Retinal pigment epithelial cell (primary cell): ENCODE results near the gene CNNM3.

Experiments used
- DNase-seq: peaks from one replicate; pipeline ENCODE4 v3.0.0-alpha.2; 2010; ENCODE audit warnings: low read depth
- H3K4me3 ChIP-seq: 2 replicates; pipeline ENCODE4 v1.5.1; 2011; ENCODE audit warnings: mild to moderate bottlenecking, low read length, control low read depth, moderate library complexity
- CTCF ChIP-seq: conservative IDR thresholded peaks from 2 replicates; pipeline ENCODE4 v1.5.1; 2011; ENCODE audit warnings: low read depth, low read length, control low read depth, inconsistent platforms

Gene CNNM3

GRCh38 chr2:96816127-96816835 lies at the start of gene CNNM3:
TSS of gene CNNM3 (plus strand) at chr2:96816268. CDS start at chr2:96816278, 10 bp downstream.
- peak; percentile 69 for DNase-seq
- H3K4me3 ChIP-seq: peak within 1 kb of the TSS; percentile 66
- TF ChIP-seq CTCF: peak; percentile 34

- no peak for DNase-seq
- H3K4me3 ChIP-seq: no peak overlapping the region
- no peak for TF ChIP-seq CTCF
These were observed 48.8 kb upstream of the CNNM3 start for GRCh38 chr2:96767135-96767871.

- DNase-seq: no peak
- no peak for TF ChIP-seq CTCF
- H3K4me3 ChIP-seq: no peak overlapping the region
These were observed 47.9 kb upstream of the CNNM3 start for GRCh38 chr2:96768083-96768561.

GRCh38 chr2:96769814-96770213 lies 46.3 kb upstream of the CNNM3 start:
- DNase-seq: no peak
- no peak overlapping the region for H3K4me3 ChIP-seq
- TF ChIP-seq CTCF: no peak

- no peak for TF ChIP-seq CTCF
These were observed 45.4 kb upstream of the CNNM3 start for GRCh38 chr2:96770442-96771202.

GRCh38 chr2:96771796-96772618 lies 44.1 kb upstream of the CNNM3 start:
- DNase-seq: no peak
- TF ChIP-seq CTCF: no peak
- no peak overlapping the region for H3K4me3 ChIP-seq

More at GRCh38 chr2:96770442-96771202, 45.4 kb upstream of the CNNM3 start:
- H3K4me3 ChIP-seq: no peak overlapping the region
- no peak for DNase-seq
